Measurements from ENCODE around the gene LRRC41.
"Not testable (repeated sequence)": the region's sequence is repeated elsewhere in the genome, so short reads cannot be mapped to it uniquely, and the experiment has no call there.

The LRRC41 gene

DNA sequence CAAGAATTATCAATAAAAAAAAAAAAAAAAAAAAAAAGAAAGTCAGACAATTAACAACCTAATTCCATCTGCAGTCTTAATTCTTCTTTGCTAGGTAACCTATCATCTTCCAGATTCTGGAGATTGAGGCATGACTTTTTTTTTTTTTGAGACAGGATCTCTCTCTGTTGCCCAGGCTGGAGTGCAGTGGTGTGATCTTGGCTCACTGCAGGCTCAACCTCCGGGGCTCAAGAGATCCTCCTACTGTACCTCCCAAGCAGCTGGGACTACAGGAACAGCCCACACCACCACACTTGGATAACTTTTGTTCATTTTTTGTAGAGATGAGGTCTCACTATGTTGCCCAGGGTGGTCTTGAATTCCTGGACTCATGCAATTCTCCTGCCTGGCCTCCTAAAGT, 60.5 kb downstream of the LRRC41 start:
- DNase-seq (ENCODE audit: low spot score): no peak

DNA sequence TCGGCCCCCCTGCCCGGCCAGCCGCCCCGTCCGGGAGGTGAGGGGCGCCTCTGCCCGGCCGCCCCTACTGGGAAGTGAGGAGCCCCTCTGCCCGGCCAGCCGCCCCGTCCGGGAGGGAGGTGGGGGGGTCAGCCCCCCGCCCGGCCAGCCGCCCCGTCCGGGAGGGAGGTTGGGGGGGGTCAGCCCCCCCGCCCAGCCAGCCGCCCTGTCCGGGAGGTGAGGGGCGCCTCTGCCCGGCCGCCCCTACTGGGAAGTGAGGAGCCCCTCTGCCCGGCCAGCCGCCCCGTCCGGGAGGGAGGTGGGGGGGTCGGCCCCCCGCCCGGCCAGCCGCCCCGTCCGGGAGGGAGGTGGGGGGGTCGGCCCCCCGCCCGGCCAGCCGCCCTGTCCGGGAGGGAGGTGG, 61.7 kb downstream of the LRRC41 start:
- DNase-seq (ENCODE audit: low spot score): not testable (repeated sequence)

DNA sequence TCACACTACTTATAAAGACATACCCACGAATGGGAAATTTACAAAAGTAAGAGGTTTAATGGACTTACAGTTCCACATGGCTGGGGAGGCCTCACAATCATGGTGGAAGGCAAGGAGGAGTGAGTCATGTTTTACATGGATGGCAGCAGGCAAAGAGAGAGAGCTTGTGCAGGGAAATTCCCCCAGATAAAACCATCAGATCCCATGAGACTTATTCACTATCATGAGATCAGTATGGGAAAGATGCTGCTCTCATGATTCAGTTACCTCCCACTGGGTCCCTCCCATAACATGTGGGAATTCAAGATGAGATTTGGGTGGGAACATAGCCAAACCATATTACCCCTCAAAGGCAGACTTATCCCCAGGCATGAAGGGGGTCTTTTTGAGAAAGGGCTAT, 64.6 kb downstream of the LRRC41 start:
- DNase-seq (ENCODE audit: low spot score): not testable (repeated sequence)

- no peak for DNase-seq (ENCODE audit: low spot score)
Measured at GRCh38 chr1:46236882-46237281, 66.5 kb downstream of the LRRC41 start.

DNA sequence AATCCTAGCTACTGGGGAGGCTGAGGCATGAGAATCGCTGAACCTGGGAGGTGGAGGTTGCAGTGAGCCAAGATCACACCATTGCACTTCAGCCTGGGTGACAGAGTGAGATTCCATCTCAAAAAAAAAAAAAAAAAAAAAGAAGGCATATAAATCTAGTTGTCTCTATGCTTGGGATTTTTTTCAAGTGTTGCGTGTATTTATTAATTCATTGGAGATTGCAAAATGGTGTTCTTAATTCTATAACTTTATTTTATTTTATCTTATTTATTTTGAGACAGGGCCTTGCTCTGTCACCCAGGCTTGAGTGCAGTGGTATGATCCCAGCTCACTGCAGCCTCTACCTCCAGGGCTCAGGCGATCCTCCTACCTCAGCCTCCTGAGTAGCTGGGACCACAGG, 72.2 kb downstream of the LRRC41 start:
- DNase-seq (ENCODE audit: low spot score): not testable (repeated sequence)

All from activated CD4-positive, alpha-beta T cell treated with anti-CD3 and anti-CD28 coated beads, Interleukin-2, Interleukin-4, amounts not matched to agents 100 ng/mL and 50 ng/mL, durations not matched to agents 16 hours and 8 hours (primary cell).